GM18873 (cell line): ENCODE data around the gene KIF13A.
"Not testable (repeated sequence)": the region's sequence is repeated elsewhere in the genome, so short reads cannot be mapped to it uniquely, and the experiment has no call there.

Experiments used
- ATAC-seq: cut with Tn5 transposase; IDR thresholded peaks from one replicate; pipeline ENCODE4 v1.9.1; 2021; ENCODE audit warnings: mild to moderate bottlenecking, moderate library complexity, moderate number of reproducible peaks; ENCODE audit not compliant: unreplicated experiment, low FRiP score

KIF13A gene

DNA sequence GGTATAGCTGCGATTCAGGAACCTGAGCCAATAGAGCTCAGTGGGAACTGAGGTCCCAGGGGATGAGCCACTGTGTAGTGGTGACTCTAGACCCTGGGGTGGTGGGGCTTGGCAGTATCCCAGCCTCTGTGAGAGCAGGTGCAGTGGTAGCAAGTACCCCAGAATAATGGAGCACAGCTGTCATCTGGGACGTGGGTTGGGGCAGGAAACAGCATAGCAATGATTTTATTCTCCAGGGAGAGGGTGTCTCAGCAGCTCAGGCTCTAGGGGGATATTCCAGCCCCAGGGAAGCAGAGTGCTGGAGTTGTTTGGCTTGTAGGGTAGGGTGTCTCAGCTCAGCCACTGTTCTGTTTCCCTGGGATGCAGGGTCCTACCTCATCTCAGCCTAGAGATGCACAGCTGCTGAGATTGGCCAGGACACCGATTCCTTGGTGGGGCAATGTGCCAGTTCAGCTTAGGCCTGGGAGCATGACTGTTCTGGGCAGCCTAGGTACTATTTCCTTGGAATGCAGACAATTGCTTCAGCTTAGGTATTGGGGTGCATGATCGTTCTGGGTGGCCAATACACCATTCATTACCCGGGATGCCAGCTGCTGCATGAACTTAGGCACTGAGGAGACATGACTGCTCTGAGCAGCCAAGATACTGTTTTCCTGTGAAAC, 246.7 kb downstream of the KIF13A start:
- ATAC-seq = no peak

DNA sequence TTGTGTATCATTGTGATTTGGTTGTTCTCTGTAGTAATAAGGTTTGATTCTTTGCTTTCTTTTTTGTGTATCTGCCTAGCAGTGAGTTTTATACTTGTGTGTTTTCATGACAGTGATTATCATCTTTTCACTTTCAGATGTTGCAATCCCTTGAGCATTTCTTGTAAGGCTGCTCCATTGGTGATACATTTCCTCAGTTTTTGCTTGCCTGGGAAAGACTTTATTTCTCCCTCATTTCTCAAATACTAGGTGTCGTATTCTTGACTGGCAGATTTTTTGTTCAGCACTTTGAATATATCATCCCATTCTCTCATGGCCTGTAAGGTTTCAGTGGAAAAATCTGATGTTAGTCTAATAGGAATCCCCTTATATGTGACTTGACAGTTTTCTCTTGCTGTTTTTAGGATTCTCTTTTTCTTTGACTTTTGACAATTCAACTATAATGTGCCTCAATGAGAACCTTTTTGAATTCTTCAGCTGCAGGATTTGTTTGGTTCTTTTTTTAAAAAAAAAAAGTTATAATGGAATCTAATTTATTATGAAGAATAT, 249.7 kb downstream of the KIF13A start:
- ATAC-seq = no peak

DNA sequence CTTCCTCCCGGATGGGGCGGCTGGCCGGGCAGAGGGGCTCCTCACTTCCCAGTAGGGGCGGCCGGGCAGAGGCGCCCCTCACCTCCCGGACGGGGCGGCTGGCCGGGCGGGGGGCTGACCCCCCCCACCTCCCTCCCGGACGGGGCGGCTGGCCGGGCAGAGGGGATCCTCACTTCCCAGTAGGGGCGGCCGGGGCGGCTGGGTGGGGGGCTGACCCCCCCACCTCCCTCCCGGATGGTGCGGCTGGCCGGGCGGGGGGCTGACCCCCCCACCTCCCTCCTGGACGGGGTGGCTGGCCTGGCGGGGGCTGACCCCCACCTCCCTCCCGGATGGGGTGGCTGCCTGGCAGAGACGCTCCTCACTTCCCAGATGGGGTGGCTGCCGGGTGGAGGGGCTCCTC, 252.1 kb downstream of the KIF13A start:
- not testable (repeated sequence) for ATAC-seq

DNA sequence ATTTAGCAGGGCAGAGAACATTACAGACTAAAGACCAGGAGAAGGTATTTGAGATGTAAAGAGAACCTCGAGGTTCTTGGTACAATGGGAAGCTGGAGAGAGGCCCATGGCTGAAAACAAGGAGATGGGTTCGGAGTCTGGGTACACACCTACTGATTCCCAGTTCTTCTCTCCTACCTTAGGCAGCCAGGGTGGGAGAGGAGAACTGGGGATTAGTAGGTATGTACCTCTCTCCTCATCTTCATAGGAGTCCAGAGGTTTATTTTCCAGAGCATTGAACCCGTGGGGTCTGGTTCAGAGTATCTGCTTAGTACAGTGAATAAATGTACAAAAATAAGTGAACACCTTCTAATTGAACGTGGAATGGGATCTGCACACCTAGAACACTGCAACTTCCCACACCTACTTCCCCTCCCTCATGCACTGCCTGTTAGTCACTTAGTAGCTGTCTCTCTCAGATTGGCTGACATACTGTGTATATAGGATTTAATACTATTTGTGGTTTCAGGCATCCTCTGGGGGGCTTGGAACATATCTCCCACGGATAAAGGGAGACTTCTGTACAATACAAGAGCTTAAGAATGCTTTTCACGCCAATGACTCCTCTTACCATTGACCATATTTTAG, 257.2 kb downstream of the KIF13A start:
- ATAC-seq = no peak

DNA sequence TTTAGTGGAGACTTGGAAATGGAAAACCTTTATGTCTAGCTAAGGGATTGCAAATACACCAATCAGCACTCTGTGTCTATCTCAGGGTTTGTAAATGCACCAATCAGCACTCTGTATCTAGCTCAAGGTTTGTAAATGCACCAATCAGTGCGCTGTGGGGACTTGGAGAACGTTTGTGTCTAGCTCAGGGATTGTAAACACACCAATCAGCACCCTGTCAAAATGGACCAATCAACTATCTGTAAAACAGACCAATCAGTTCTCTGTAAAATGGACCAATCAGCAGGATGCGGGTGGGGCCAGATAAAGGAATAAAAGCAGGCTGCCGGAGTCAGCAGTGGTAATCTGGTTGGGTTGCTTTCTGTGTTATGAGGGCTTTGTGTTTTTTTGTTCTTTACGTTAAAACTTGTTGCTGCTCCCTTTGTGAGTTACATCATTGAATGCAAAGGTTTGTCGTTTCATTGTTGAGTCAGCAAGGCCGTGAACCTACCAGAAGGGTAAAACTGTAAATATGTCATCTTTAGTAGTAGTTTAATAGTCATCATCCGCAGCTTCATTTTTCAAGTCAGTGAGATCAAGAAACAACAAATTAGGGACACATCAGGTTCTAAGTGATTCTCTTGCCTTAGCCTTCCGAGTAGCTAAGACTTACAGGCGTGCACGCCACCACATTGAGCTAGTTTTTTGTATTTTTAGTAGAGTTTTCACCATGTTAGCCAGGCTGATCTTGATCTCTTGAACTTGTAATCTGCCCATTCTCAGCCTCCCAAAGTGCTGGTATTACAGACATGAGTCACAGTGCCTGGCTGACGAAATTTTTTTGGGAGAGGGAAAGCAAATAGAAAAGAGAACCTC, 258.0 kb downstream of the KIF13A start:
- ATAC-seq = no peak

GRCh38 chr6:17728551-17729222, 258.7 kb downstream of the KIF13A start:
- ATAC-seq = no peak

GRCh38 chr6:17725083-17725482, 262.4 kb downstream of the KIF13A start:
- no peak for ATAC-seq

- no peak for ATAC-seq
Observed at GRCh38 chr6:17724341-17724740, 263.1 kb downstream of the KIF13A start.

- no peak for ATAC-seq
Observed at GRCh38 chr6:17721671-17722070, 265.8 kb downstream of the KIF13A start.

- no peak for ATAC-seq
Observed at GRCh38 chr6:17719323-17720041, 268.0 kb downstream of the KIF13A start.

- ATAC-seq = no peak
Observed at GRCh38 chr6:17716221-17716620, 271.2 kb downstream of the KIF13A start.

DNA sequence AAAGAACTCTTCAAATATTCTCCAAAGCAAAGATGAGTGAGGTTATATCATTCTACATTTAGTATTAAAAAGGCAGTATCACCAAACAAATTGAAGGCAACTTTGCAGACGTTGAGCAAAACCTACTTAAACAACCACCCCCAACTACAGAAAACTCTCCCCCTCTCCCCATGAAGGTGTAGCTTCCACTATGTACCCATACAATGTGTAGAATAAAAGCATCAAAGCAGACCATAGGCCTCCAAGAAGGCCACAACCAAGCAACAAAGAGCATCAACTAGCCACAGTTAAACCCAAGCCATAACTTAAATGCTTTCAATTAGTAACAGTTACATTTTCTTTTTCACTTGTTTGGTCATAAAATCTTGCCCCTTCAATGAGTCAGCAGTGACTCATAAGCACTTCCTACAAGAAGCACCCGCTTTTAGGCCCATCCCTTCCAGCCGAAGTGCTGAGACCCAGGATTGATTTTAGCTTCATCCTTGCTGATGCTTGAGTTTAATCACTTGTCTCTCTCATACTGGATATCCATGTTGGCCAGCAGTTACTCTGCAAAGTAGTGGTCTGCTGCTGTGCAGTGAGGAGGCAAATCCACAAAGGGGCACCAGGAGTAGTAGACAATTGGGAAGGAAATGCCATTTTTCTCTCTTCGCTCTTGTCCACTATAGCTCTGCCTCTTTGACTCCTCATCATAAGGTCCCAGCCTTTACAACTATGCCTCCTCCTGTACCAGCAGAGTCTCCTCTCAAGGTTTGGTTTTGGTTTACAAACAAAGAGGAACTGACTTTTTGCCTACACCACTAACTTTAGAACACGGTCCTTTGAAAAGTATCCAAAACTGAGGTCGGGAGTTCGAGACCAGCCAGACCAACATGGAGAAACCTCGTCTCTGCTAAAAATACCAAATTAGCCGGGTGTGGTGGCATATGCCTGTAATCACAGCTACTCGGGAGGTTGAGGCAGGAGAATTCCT, 272.3 kb downstream of the KIF13A start:
- peak; percentile 83 for ATAC-seq

DNA sequence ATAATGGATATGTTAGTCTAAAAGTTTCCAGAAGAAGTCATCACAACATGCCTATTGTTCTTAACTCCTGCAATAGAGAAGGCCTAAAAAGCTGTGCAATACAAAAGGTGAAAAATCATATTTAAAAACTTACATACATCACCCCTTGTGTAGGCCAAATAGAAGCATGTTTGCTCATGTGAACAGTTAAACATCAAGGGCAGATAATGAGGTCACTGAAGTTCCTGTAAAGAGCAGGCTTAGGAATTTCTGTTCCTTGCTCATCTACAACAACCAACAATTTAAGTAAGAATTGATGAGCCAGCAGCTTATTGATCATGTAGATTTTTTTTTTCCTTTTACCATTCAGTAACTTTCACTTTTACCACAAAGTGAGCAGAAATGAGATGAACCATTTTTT, 273.3 kb downstream of the KIF13A start:
- ATAC-seq = no peak

DNA sequence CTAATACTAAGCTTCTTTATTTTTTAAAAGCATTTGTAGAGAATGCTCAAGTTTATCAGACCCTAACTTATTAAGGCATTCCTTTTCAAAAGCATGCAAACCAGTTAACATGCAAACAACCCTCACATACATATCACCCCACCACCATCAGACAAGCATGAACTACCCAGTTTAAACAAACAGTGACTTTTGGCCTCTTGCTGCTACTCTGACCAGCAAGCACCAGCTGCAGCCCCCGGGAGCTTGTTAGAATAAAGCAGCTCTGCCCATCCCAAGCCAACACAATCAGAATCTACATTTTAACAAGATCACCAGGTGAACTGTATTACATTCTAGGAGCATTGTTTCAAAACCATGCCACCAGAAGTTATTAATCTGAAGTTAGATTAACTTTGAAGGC, 274.9 kb downstream of the KIF13A start:
- no peak for ATAC-seq

GRCh38 chr6:17710331-17710730, 277.1 kb downstream of the KIF13A start:
- no peak for ATAC-seq

- ATAC-seq = no peak
Observed at GRCh38 chr6:17709476-17709875, 278.0 kb downstream of the KIF13A start.
